HCT116 (cell line): ENCODE measurements around the gene CDAN1. TPM values are rescaled to one million over a fixed set of nuclear protein-coding genes. Genes with fewer than 3 reads are reported as not detected.

Source experiments
- ATAC-seq: fragments of 200-7000 bp; cut with Tn5 transposase; 2 replicates; pipeline ENCODE4 v1.9.1; 2020; ENCODE audit warnings: mild to moderate bottlenecking, moderate library complexity
- BruUV-seq: library from RNA; stranded (reverse); fragments of 400-500 nt; replicated peaks from 2 replicates; lab custom pipeline; 2021; lab: Mats Ljungman, UMichigan
- CTCF ChIA-PET: fragments of 300-600 bp; sonication (Branson Sonifier 250); formaldehyde crosslinking; loops from one replicate; lab custom pipeline; 2021; ENCODE audit warnings: antibody characterized with exemption; lab: Charles Lee
- POLR2A ChIA-PET: fragments of 300-600, 350-600 bp; sonication (Branson Sonifier 250); formaldehyde crosslinking; loops from one replicate; lab custom pipeline; 2021; ENCODE audit warnings: antibody characterized with exemption; lab: Charles Lee
- RAD21 ChIA-PET, 2 experiments: fragments of 300-600 bp; sonication (Branson Sonifier 250); formaldehyde crosslinking; loops; one replicate each; lab custom pipeline; 2023; ENCODE audit warnings: low total read pairs in 2 of 2; ENCODE audit not compliant: uncharacterized antibody in 2 of 2, unreplicated experiment in 2 of 2, low non-redundant PET in 1 of 2; lab: Charles Lee
- DNase-seq: peaks from one replicate; pipeline ENCODE4 v3.0.0-alpha.2; 2010; ENCODE audit warnings: low read depth, low spot score
- H2AFZ ChIP-seq: fragments of 200-600 bp; shearing (Covaris generic), sonication (generic); 2 replicates; pipeline ENCODE4 v1.6.1; 2017; ENCODE audit warnings: low read depth, mixed run types, mixed read lengths, antibody characterized with exemption, low read length; ENCODE audit not compliant: poor library complexity, severe bottlenecking
- H3K27ac ChIP-seq: 2 replicates; pipeline ENCODE4 v1.5.1; 2012; ENCODE audit warnings: low read depth, low read length
- H3K27me3 ChIP-seq: fragments of 200-600 bp; sonication (generic); 2 replicates; pipeline ENCODE4 v1.6.1; 2016; ENCODE audit warnings: mixed run types, low read length, mixed read lengths; ENCODE audit not compliant: insufficient read depth
- H3K36me3 ChIP-seq, 2 experiments: fragments of 200-500 bp in 1 of 2; fragments of 200-600 bp in 1 of 2; sonication (Bioruptor generic) in 1 of 2; sonication (generic) in 1 of 2; 2 replicates each; pipeline versions ENCODE4 v1.5.1 to v1.6.1; 2014 to 2016; ENCODE audit warnings: low read length in 2 of 2, inconsistent platforms in 1 of 2, mixed read lengths in 1 of 2, mixed run types in 1 of 2; ENCODE audit not compliant: insufficient read depth in 2 of 2, control insufficient read depth in 1 of 2
- H3K4me1 ChIP-seq, 2 experiments: fragments of 200-600 bp in 1 of 2; sonication (generic) in 1 of 2; 2 replicates each; pipeline versions ENCODE4 v1.5.1 to v1.6.1; 2012 to 2017; ENCODE audit warnings: low read length in 2 of 2, inconsistent platforms in 1 of 2, mild to moderate bottlenecking in 1 of 2, mixed read lengths in 1 of 2, mixed run types in 1 of 2, moderate library complexity in 1 of 2; ENCODE audit not compliant: insufficient read depth in 2 of 2, control insufficient read depth in 1 of 2
- H3K4me2 ChIP-seq: fragments of 200-600 bp; sonication (generic); 2 replicates; pipeline ENCODE4 v1.6.1; 2017; ENCODE audit warnings: mixed run types, low read length, mixed read lengths
- H3K4me3 ChIP-seq, 2 experiments: fragments of 200-600 bp in 1 of 2; sonication (generic) in 1 of 2; replicated peaks in 1 of 2; 2 replicates each; pipeline ENCODE4 v1.5.1; 2011 to 2016; ENCODE audit warnings: low read length in 2 of 2, control low read depth in 1 of 2, low read depth in 1 of 2, mild to moderate bottlenecking in 1 of 2, mixed read lengths in 1 of 2, mixed run types in 1 of 2
- H3K79me2 ChIP-seq: fragments of 200-600 bp; sonication (generic); 2 replicates; pipeline ENCODE4 v1.6.1; 2017; ENCODE audit warnings: mild to moderate bottlenecking, mixed run types, low read length, moderate library complexity, mixed read lengths; ENCODE audit not compliant: insufficient read depth
- H3K9ac ChIP-seq: fragments of 200-600 bp; sonication (generic); 2 replicates; pipeline ENCODE4 v1.6.1; 2016; ENCODE audit warnings: low read length, mixed read lengths
- H3K9me2 ChIP-seq: fragments of 200-600 bp; sonication (generic), shearing (Covaris generic); 2 replicates; pipeline ENCODE4 v1.6.1; 2017; ENCODE audit warnings: mixed run types, mild to moderate bottlenecking, moderate library complexity; ENCODE audit not compliant: insufficient read depth
- H3K9me3 ChIP-seq, 2 experiments: fragments of 200-500 bp in 1 of 2; fragments of 200-600 bp in 1 of 2; sonication (Bioruptor generic) in 1 of 2; sonication (generic) in 1 of 2; 2 replicates each; pipeline ENCODE4 v1.6.1; 2014 to 2017; ENCODE audit warnings: low read length in 2 of 2, mixed read lengths in 2 of 2, inconsistent platforms in 1 of 2, low read depth in 1 of 2, mild to moderate bottlenecking in 1 of 2, mixed run types in 1 of 2, moderate library complexity in 1 of 2; ENCODE audit not compliant: control insufficient read depth in 1 of 2, insufficient read depth in 1 of 2
- H4K20me1 ChIP-seq: fragments of 200-600 bp; sonication (generic), shearing (Covaris generic); 2 replicates; pipeline ENCODE4 v1.6.1; 2017; ENCODE audit warnings: mixed run types, mild to moderate bottlenecking, moderate library complexity; ENCODE audit not compliant: insufficient read depth
- ATF3 ChIP-seq: IDR thresholded peaks from 2 replicates; pipeline ENCODE4 v1.6.1; 2012
- CBX3 ChIP-seq: IDR thresholded peaks from 2 replicates; pipeline ENCODE4 v1.6.1; 2012; ENCODE audit warnings: low read depth
- CEBPB ChIP-seq: IDR thresholded peaks from 2 replicates; pipeline ENCODE4 v1.6.1; 2012; ENCODE audit warnings: low read depth
- ELF1 ChIP-seq: IDR thresholded peaks from 2 replicates; pipeline ENCODE4 v1.6.1; 2012; ENCODE audit warnings: low read depth, borderline replicate concordance
- EZH2 ChIP-seq: fragments of 200-600 bp; sonication (generic); IDR thresholded peaks from 2 replicates; pipeline ENCODE4 v1.6.1; 2017; ENCODE audit warnings: antibody characterized with exemption, mixed run types
- EZH2phosphoT487 ChIP-seq: fragments of 200-600 bp; IDR thresholded peaks from 2 replicates; pipeline ENCODE4 v1.6.1; 2018; ENCODE audit warnings: antibody characterized with exemption, borderline replicate concordance
- FOSL1 ChIP-seq: IDR thresholded peaks from 2 replicates; pipeline ENCODE4 v1.6.1; 2012; ENCODE audit warnings: low read depth
- MAX ChIP-seq: IDR thresholded peaks from 2 replicates; pipeline ENCODE4 v1.6.1; 2012
- POLR2A ChIP-seq: IDR thresholded peaks from 2 replicates; pipeline ENCODE4 v1.7.0; 2011; ENCODE audit warnings: borderline replicate concordance; ENCODE audit not compliant: insufficient read depth, insufficient read length; ENCODE audit errors: extremely low read depth
- POLR2AphosphoS5 ChIP-seq: IDR thresholded peaks from 2 replicates; pipeline ENCODE4 v1.6.1; 2011; ENCODE audit warnings: mild to moderate bottlenecking, low read depth, low read length, moderate library complexity
- RAD21 ChIP-seq: IDR thresholded peaks from 2 replicates; pipeline ENCODE4 v1.6.1; 2012; ENCODE audit warnings: low read depth, mild to moderate bottlenecking
- SRF ChIP-seq: IDR thresholded peaks from 2 replicates; pipeline ENCODE4 v1.6.1; 2012; ENCODE audit warnings: low read depth
- TCF7L2 ChIP-seq: IDR thresholded peaks from 2 replicates; pipeline ENCODE4 v1.7.0; 2011; ENCODE audit warnings: borderline replicate concordance, inconsistent platforms; ENCODE audit not compliant: insufficient read depth, insufficient read length; ENCODE audit errors: extremely low read depth
- YY1 ChIP-seq: IDR thresholded peaks from 2 replicates; pipeline ENCODE4 v1.6.1; 2011; ENCODE audit warnings: low read length, low read depth, moderate library complexity, mild to moderate bottlenecking; ENCODE audit not compliant: insufficient replicate concordance; ENCODE audit errors: extremely low read depth
- ZFX ChIP-seq: fragments of 450-650 bp; IDR thresholded peaks from 2 replicates; pipeline ENCODE4 v1.6.1; 2017
- intact Hi-C: fragments of 100-400 bp; cut with micrococcal nuclease; formaldehyde crosslinking; loops from 2 replicates; pipeline ENCODE4 v1.10.0; 2022
- total RNA-seq: library from RNA; stranded (reverse); gene quantifications from one replicate; pipeline ENCODE4 v1.2.1, GENCODE V29; 2021; ENCODE audit not compliant: unreplicated experiment

The CDAN1 gene
- total RNA-seq, 1 experiment from 2014 or later = 22.4 TPM

GRCh38 chr15:42730536-42730935 is 6.4 kb downstream of the CDAN1 start (continued):
- TF ChIP-seq EZH2phosphoT487 (no peak), MAX (no peak)

GRCh38 chr15:42730135-42730534 is 6.8 kb downstream of the CDAN1 start:
- CTCF ChIA-PET = no interaction called here
- ATAC-seq = no peak
- Histone ChIP-seq H2AFZ (no peak overlapping the region), H3K4me3 (no peak overlapping the region), H3K36me3 (peaks cover 35 to 42% of the 10 kb centered on the region in 2 experiments), H3K79me2 (no peaks in the 10 kb centered on the region), H3K4me2 (no peak overlapping the region), H3K27me3 (no peaks in the 10 kb centered on the region), H3K4me1 (no peaks in the 10 kb centered on the region)
- POLR2A ChIA-PET = no interaction called here
- no peak for TF ChIP-seq POLR2A
- TF ChIP-seq ZFX = no peak
- no peak for TF ChIP-seq RAD21
- TF ChIP-seq TCF7L2 = no peak
- no peak for TF ChIP-seq ATF3
- no peak for TF ChIP-seq FOSL1
- no peak for TF ChIP-seq EZH2phosphoT487
- TF ChIP-seq, all 23 proteins: peak for 0
- Histone ChIP-seq H3K27ac (no peak overlapping the region), H3K9me3 (no peaks in the 10 kb centered on the region), H4K20me1 (no peaks in the 10 kb centered on the region), H3K9me2 (no peaks in the 10 kb centered on the region), H3K9ac (no peak overlapping the region)
- intact Hi-C loops = loop anchor here (10.0 kb wide), 1 partner anchor 555 kb away; no protein-coding TSS in a partner anchor
- no peak for DNase-seq
- RAD21 ChIA-PET = interaction anchor here in 1 of 2 experiments (0.6 kb wide), 1 partner anchor 195 kb away, joined by 3 read pairs; no protein-coding TSS in a partner anchor
- BruUV-seq = no TSS peak

GRCh38 chr15:42729409-42729808 is 7.5 kb downstream of the CDAN1 start:
- no TSS peak for BruUV-seq
- CTCF ChIA-PET = no interaction called here
- H3K4me2 ChIP-seq = no peak overlapping the region
- H3K9ac ChIP-seq = no peak overlapping the region
- no peak overlapping the region for H2AFZ ChIP-seq
- intact Hi-C loops = no loop called here
- no peaks in the 10 kb centered on the region for H3K79me2 ChIP-seq
- H3K36me3 ChIP-seq = peaks cover 30 to 44% of the 10 kb centered on the region in 2 experiments
- ATAC-seq (no peak), DNase-seq (no peak)
- no peak overlapping the region for H3K27ac ChIP-seq
- H3K27me3 ChIP-seq = no peaks in the 10 kb centered on the region
- no peaks in the 10 kb centered on the region for H3K4me1 ChIP-seq
- no peak overlapping the region for H3K4me3 ChIP-seq
- POLR2A ChIA-PET = no interaction called here
- no peak for TF ChIP-seq CBX3
- no peak for TF ChIP-seq POLR2A
- TF ChIP-seq EZH2 = no peak
- TF ChIP-seq ZFX = no peak
- no peak for TF ChIP-seq MAX
- TF ChIP-seq SRF = no peak
- no peak for TF ChIP-seq CEBPB
- no peak for TF ChIP-seq FOSL1
- no peak for TF ChIP-seq YY1
- TF ChIP-seq POLR2AphosphoS5 = no peak
- TF ChIP-seq TCF7L2 = no peak
- no peak for TF ChIP-seq RAD21
- TF ChIP-seq ELF1 = no peak
- H3K9me3 ChIP-seq = no peaks in the 10 kb centered on the region
- RAD21 ChIA-PET = no interaction called here
- no peaks in the 10 kb centered on the region for H3K9me2 ChIP-seq
- H4K20me1 ChIP-seq = no peaks in the 10 kb centered on the region
